T-helper 17 cell (primary cell): ENCODE measurements around the gene CEP112. TPM values are rescaled to one million over a fixed set of nuclear protein-coding genes. Genes with fewer than 3 reads are reported as not detected.
"Not testable (repeated sequence)": the region's sequence is repeated elsewhere in the genome, so short reads cannot be mapped to it uniquely, and the experiment has no call there.

Experiments used
- ATAC-seq: fragments of 150-1000 bp; cut with Tn5 transposase; 2 replicates; pipeline ENCODE4 v1.10.0; 2021; ENCODE audit warnings: mild to moderate bottlenecking, moderate library complexity
- DNase-seq, 3 donors: peaks; one replicate each; pipeline versions ENCODE4 v3.0.0 to v3.0.0-alpha.2; 2020 to 2021
- H3K9me3 ChIP-seq: one replicate; pipeline ENCODE4 v1.7.0; 2013; ENCODE audit warnings: low read length, mild to moderate bottlenecking; ENCODE audit not compliant: control insufficient read depth, poor library complexity, severe bottlenecking
- H3K27ac Mint-ChIP-seq: one replicate; pipeline ENCODE4 v1.8.0; 2022; ENCODE audit warnings: mild to moderate bottlenecking, moderate library complexity, mixed read lengths
- H3K27me3 Mint-ChIP-seq: one replicate; pipeline ENCODE4 v1.8.0; 2022; ENCODE audit warnings: mixed read lengths
- H3K36me3 Mint-ChIP-seq: one replicate; pipeline ENCODE4 v1.8.0; 2022; ENCODE audit warnings: low read depth, mixed read lengths
- H3K4me1 Mint-ChIP-seq: one replicate; pipeline ENCODE4 v1.8.0; 2022; ENCODE audit warnings: mild to moderate bottlenecking, mixed read lengths
- H3K4me3 Mint-ChIP-seq: one replicate; pipeline ENCODE4 v1.8.0; 2022; ENCODE audit warnings: mild to moderate bottlenecking, moderate library complexity, mixed read lengths
- total RNA-seq, 4 donors: library from RNA in 2 of 4; stranded (reverse) in 2 of 4; gene quantifications; one replicate each; pipeline ENCODE4 v1.2.3 and lab custom pipeline; 2022 to 2026

Gene CEP112
- total RNA-seq, 2 donors from 2014 or later, result 4.3 to 6.9 TPM

GRCh38 chr17:65696739-65697394 is 495.1 kb downstream of the CEP112 start:
- peaks cover 14% of the 10 kb centered on the region for H3K27me3 Mint-ChIP-seq
- peaks cover 5% of the 10 kb centered on the region for H3K36me3 Mint-ChIP-seq
- DNase-seq (no peak), ATAC-seq (no peak)
- peaks cover 2% of the 10 kb centered on the region for H3K4me1 Mint-ChIP-seq
- no peaks in the 10 kb centered on the region for H3K9me3 ChIP-seq
- no peak overlapping the region for H3K4me3 Mint-ChIP-seq
- H3K27ac Mint-ChIP-seq, result no peak overlapping the region

DNA sequence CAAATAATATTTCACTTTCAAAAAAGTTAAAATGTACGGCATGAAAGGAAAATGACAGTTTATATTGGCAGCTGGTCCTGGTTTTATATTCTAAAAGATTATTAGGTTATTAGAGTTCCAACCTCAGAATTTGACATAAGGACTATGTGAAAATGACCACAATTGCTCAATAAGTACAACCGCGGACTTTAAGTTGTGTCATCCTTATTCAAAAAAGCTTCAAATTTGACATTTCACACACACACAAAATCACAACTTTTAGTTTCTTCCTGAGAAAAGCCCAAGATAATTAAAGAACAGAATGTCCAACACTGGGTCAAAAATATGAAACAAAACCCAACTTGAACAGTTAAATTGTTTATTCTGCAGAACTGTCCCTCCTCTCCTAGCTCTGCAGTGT is 497.3 kb downstream of the CEP112 start:
- Mint-ChIP-seq H3K36me3 (peaks cover 2% of the 10 kb centered on the region), H3K27me3 (peaks cover 13% of the 10 kb centered on the region), H3K4me1 (peaks cover 11% of the 10 kb centered on the region), H3K27ac (no peak overlapping the region), H3K4me3 (no peak overlapping the region)
- ATAC-seq, result no peak
- no peaks in the 10 kb centered on the region for H3K9me3 ChIP-seq
- no peak for DNase-seq

DNA sequence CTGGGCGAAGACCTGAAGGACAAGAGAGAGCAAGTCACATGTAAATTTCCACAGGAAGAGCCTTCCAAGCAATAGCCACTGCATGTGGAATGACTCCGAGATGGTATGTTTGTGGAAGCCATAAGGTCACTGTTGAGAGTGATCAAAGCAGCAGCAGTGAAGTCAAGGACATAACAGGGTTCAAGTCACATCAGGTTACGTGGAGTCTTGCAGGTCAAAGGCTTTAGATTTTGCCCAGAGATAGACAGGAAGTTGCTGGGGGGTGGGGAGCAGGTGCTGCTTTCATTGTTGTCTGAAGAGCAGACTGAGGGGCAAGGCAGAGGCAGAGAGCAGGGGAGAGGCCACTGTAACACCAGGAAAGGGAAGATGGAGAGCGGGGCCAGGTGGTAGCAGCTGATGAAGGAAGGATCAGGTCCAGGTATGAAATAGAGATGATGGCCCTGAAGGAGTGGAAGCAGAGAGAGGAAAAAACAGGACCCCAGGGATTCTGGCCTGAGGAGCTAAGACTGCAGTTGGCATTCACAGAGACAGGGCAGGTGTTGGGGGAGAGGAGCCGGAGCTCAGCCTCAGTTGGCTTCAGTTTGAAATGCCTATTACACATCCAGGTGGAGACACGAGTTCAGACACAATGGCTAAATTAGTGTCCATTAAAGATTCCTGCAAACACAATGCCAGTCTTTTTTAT is 501.2 kb downstream of the CEP112 start:
- H3K4me3 Mint-ChIP-seq, result no peak overlapping the region
- H3K27ac Mint-ChIP-seq, result no peak overlapping the region
- H3K36me3 Mint-ChIP-seq, result peaks cover 2% of the 10 kb centered on the region
- H3K27me3 Mint-ChIP-seq, result no peaks in the 10 kb centered on the region
- H3K9me3 ChIP-seq, result no peaks in the 10 kb centered on the region
- H3K4me1 Mint-ChIP-seq, result peaks cover 11% of the 10 kb centered on the region
- ATAC-seq, result no peak
- no peak for DNase-seq

DNA sequence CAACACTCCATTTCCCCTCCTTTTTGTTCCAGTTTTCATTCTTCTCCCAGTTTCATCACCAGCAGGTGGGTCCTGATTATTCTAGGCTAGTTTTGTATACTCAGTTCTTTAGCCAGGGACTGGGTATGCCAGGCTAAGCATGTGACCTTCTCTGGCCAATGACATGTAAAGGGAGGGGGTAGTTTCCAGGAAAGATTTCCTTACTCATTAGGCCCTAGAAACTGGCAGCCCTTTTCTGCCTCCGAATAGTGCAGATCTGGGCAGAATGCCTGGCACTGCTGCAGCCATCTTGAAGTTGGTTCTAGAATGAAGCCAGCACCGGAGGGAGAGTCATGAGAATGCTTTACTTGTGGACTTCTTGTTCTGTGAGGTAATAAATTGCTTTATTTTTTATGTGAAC is 503.6 kb downstream of the CEP112 start:
- H3K9me3 ChIP-seq, result no peaks in the 10 kb centered on the region
- Mint-ChIP-seq H3K4me3 (no peak overlapping the region), H3K36me3 (peaks cover 2% of the 10 kb centered on the region), H3K4me1 (peaks cover 11% of the 10 kb centered on the region), H3K27me3 (no peaks in the 10 kb centered on the region), H3K27ac (no peak overlapping the region)
- DNase-seq, result no peak
- no peak for ATAC-seq

DNA sequence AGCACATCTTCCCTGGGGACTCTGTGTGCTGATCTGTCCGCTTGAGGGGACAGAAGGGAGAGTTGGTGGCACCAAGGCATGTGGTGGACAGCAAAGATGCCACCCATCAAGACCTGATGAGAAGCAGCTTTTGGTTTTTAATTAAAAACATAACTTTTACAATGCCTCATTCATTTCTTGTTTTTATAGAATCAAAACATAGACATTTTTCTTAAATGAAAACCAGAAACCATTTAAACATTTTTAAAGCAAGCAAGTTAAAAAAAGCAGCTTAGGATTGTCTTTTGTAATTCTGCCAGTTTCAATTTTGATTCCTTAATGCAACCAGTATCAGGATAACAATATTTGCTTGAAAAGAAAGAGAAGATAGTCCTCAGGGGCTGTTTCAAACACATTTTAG is 506.8 kb downstream of the CEP112 start:
- Mint-ChIP-seq H3K36me3 (no peaks in the 10 kb centered on the region), H3K27ac (no peak overlapping the region), H3K4me3 (no peak overlapping the region), H3K27me3 (no peaks in the 10 kb centered on the region), H3K4me1 (no peaks in the 10 kb centered on the region)
- no peak for DNase-seq
- no peak for ATAC-seq
- H3K9me3 ChIP-seq, result no peaks in the 10 kb centered on the region

- no peak for ATAC-seq
- no peaks in the 10 kb centered on the region for H3K27me3 Mint-ChIP-seq
- no peaks in the 10 kb centered on the region for H3K36me3 Mint-ChIP-seq
- no peak for DNase-seq
- no peak overlapping the region for H3K27ac Mint-ChIP-seq
- no peaks in the 10 kb centered on the region for H3K4me1 Mint-ChIP-seq
- no peak overlapping the region for H3K4me3 Mint-ChIP-seq
- no peaks in the 10 kb centered on the region for H3K9me3 ChIP-seq
Observed at GRCh38 chr17:65684631-65685030, 507.3 kb downstream of the CEP112 start.

- Mint-ChIP-seq H3K27ac (no peak overlapping the region), H3K36me3 (no peaks in the 10 kb centered on the region), H3K4me3 (no peak overlapping the region), H3K27me3 (no peaks in the 10 kb centered on the region), H3K4me1 (peaks cover 3% of the 10 kb centered on the region)
- DNase-seq, result no peak
- ATAC-seq, result no peak
- H3K9me3 ChIP-seq, result no peaks in the 10 kb centered on the region
Observed at GRCh38 chr17:65683428-65683827, 508.5 kb downstream of the CEP112 start.

- H3K27me3 Mint-ChIP-seq, H3K27ac Mint-ChIP-seq, H3K4me1 Mint-ChIP-seq, H3K4me3 Mint-ChIP-seq, DNase-seq, ATAC-seq, H3K36me3 Mint-ChIP-seq, H3K9me3 ChIP-seq: not testable (repeated sequence)
Observed at GRCh38 chr17:65681763-65682162, 510.2 kb downstream of the CEP112 start.

GRCh38 chr17:65679165-65679845 is 512.6 kb downstream of the CEP112 start:
- H3K4me3 Mint-ChIP-seq, result no peak overlapping the region
- peaks cover 4% of the 10 kb centered on the region for H3K4me1 Mint-ChIP-seq
- DNase-seq (no peak), ATAC-seq (no peak)
- no peak overlapping the region for H3K27ac Mint-ChIP-seq
- H3K9me3 ChIP-seq, result no peaks in the 10 kb centered on the region
- no peaks in the 10 kb centered on the region for H3K27me3 Mint-ChIP-seq
- H3K36me3 Mint-ChIP-seq, result no peaks in the 10 kb centered on the region

GRCh38 chr17:65678546-65678945 is 513.4 kb downstream of the CEP112 start:
- ATAC-seq, result no peak
- Mint-ChIP-seq H3K4me3 (no peak overlapping the region), H3K27me3 (no peaks in the 10 kb centered on the region), H3K4me1 (peaks cover 4% of the 10 kb centered on the region), H3K27ac (peak overlapping the region; percentile 65), H3K36me3 (no peaks in the 10 kb centered on the region)
- DNase-seq, result no peak
- H3K9me3 ChIP-seq, result no peaks in the 10 kb centered on the region

GRCh38 chr17:65677932-65678331 is 514.0 kb downstream of the CEP112 start:
- Mint-ChIP-seq H3K27ac (peak overlapping the region; percentile 65), H3K4me1 (peaks cover 4% of the 10 kb centered on the region), H3K27me3 (no peaks in the 10 kb centered on the region), H3K36me3 (no peaks in the 10 kb centered on the region), H3K4me3 (no peak overlapping the region)
- no peak for ATAC-seq
- no peaks in the 10 kb centered on the region for H3K9me3 ChIP-seq
- no peak for DNase-seq

DNA sequence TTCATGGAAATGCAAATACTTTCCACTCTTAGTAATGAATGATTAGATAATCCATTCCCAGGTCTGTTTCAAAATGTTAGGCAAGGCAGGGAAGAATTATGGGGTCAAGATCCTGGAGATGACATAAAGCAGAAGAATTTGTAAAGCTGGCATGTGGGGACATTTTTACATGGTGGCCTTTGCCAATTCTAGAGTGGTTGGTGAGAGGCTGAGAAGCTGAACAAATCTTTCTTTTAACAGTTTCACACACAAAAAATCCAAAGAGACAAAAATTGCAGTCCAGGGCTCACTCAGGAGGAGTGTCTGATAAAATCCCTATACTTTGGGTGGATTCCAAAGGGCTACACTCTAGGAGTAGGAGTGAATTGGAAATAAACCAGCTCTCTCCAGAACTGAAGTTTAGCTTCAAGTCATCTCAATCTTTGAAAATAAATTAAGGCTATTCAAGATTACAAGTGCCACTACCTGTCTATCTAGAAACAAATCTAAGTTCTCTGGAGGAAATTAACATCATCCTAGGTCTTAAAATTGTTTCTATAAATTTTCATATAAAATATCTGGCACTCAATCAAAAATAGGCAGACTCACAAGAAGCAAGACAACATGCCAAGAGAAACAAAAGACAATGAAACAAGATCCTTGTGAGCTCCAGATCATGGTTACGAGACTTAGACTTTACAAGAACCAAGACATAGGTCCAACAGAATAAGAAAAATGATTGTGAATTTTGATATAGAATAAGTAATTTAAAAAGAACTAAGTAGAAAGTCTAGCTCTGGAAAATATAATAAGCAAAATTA is 517.5 kb downstream of the CEP112 start:
- DNase-seq, result no peak
- H3K9me3 ChIP-seq, result no peaks in the 10 kb centered on the region
- no peak for ATAC-seq
- Mint-ChIP-seq H3K36me3 (peaks cover 3% of the 10 kb centered on the region), H3K4me1 (peaks cover 4% of the 10 kb centered on the region), H3K27ac (no peak overlapping the region), H3K4me3 (no peak overlapping the region), H3K27me3 (no peaks in the 10 kb centered on the region)
